G401 (cell line): ENCODE data around the gene CACNA2D4. TPM values are rescaled to one million over a fixed set of nuclear protein-coding genes. Genes with fewer than 3 reads are reported as not detected.

Experiments used
- DNase-seq: peaks from one replicate; pipeline ENCODE4 v3.0.0-alpha.2; 2015; ENCODE audit warnings: low spot score
- in situ Hi-C: cut with HindIII; loops from 2 replicates; pipeline ENCODE4 v1.10.0; 2016; ENCODE audit warnings: low sequenced_read_pairs, mixed read lengths
- total RNA-seq: library from RNA; depleted of rRNA; stranded (reverse); fragments of >200 nt; shearing (Covaris generic); gene quantifications from 2 replicates; pipeline ENCODE4 v1.2.3, GENCODE V29; 2014

Gene CACNA2D4
- total RNA-seq, 1 experiment from 2014 or later, result not detected

DNA sequence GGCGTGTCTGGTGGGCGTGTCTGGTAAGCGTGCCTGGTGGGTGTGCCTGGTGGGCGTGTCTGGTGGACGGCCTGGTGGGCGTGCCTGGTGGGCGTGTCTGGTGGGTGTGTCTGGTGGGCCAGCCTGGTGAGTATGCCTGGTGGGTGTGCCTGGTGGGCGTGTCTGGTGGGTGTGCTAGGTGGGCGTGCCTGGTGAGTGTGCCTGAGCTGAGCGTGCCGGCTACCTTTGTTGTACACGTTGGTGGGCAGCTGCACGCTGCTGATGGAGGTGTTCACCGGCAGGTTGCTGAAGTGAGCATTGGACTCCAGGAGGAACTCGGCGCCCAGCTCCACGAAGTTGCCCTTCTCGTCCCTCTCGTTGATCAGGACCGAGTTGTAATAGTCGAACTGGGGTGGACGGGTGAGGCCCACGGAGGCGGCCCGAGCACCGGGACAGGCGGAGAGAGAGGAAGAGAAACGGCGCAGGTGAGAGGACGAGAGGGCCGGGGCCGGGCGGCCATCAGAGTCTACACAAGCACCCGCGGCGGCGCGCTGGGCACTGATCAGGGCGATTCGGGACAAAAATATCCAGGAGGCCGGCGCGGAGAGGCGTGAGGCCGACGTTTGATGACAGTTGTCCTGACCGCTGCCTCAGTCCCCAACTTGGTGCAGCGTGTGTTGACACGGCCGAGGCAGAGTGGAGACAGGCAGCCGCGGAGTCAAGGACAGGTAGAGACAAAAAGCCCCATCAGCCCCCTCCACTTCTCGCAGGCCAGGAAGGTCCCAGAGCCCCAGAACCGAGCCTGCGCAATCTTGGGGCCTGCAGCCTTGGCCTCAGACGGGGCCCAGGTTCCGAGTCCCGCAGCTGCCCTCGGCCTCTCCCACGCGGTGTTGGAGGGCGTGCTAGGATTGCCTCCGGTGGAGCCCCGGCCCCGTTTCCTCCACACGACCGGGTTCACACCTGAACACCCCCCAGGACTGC, 10.5 kb downstream of the CACNA2D4 start:
- in situ Hi-C loops, result no loop called here

DNA sequence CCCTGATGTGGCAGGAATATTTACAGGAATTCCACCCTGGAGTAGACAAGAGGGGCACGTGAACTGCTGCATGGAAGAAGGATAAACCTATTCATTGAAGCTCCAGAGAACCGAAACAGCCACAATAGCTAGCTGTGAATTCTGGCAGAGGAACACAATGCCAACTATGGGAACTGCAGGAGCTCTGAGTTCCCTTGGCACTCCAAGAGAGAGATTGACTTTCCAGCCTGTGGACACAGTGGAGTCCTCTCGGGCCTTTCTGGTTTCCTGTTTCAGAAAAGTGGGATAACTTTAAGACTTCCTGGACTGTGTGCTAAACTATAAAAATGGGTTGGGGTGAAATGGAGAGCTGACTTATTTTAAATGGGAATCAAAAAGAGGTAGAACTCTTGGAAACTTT, 11.9 kb downstream of the CACNA2D4 start:
- no peak for DNase-seq
- in situ Hi-C loops, result no loop called here

More for the DNA sequence above, 10.5 kb downstream of the CACNA2D4 start:
- no peak for DNase-seq

DNA sequence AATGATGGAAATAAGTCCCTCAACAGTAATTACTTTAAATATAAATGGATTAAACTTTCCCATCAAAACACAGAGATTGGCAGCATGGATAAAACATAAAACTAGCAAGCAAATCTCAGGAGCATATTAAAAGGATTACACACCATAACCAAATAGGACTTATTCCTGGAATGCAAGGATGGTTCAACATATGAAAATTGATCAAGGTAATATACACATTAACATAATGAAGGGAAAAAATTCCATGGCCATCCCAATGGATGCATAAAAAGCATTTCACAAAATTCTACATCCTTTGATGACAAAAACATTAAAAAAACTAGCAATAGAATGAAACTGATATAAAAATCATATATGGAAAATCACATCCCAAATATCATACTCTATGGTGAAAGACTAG, 13.6 kb downstream of the CACNA2D4 start:
- no peak for DNase-seq
- in situ Hi-C loops, result no loop called here

DNA sequence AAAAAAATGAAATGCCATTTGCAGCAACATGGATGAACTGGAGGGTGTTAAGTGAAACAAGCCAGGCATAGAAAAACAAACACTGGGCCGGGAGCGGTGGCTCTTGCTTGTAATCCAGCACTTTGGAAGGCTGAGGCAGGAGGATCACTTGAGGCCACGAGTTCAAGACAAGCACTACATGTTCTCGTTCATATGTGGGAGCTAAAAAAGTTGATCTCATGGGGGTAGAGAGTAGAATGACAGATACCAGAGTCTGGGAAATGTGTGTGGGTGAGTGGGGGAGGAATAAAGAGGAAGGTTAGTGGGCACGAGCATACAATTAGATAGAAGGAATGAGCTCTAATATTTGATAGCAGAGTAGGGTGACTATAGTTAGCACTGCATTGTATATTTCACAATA, 21.5 kb downstream of the CACNA2D4 start:
- no peak for DNase-seq
- in situ Hi-C loops, result no loop called here

DNA sequence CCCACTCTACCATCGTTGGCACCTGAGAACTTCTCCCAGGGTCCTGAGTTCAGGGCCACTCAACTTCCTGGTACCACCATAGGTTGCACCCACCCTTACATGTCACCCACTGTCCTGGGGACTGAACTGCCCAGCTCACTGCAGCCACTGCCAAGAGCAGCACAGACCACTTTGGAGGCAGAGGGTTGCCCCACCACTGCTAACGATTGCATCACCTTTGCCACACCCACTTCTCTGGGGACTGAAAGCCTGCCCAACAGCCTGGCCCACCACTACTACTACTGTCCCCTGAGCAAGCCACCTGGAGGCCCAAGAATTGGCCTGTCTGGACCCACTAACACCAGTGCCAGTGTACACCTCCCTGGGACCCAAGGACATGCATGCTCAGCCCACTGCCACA, 27.6 kb downstream of the CACNA2D4 start:
- in situ Hi-C loops, result no loop called here
- DNase-seq, result no peak

DNA sequence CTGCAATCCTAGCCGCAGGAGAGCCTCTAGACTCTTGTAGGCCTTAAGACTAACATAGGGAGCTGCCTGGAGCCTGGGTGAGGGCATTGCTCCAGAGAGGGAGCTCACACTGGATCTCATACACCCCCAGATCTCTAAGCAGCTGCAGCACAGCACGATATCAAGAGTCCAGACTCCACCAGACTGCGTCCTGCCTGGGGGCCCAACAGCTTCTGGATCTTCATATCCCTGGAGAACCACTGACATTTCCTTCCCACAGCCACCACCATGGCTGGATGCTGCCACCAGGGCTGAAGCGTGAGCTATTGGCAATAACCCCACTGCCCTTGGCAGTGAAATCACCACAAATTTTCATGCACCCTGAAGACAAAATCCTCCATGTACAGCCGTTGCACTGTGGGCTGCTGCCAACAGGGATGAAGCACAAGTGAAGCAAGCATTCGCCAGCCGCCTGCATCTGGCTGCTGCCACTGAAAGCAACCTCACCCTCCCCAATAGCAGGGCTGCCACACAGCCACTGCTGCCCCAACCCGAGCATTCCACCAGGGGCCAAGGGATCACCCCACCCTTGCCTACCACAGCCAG, 28.2 kb downstream of the CACNA2D4 start:
- in situ Hi-C loops, result no loop called here
- no peak for DNase-seq

DNA sequence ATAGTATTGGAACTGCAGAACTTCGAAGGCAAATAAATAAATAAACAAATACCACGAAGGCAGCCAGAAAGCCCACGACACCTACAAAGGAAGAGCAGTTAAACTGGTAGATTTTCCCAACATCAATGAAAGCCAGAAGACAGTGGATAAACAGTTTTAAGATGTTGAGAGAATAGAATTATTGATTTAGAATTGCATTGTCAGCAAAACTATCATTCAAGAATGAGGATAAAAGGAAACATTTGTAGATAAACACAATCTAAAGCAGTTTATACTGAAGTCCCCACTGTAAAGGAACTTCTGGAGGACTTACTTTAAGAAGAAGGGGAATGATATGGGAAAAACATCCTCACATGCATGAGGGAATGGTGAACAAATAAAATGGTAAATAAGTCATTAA, 29.5 kb downstream of the CACNA2D4 start:
- in situ Hi-C loops, result no loop called here
- DNase-seq, result no peak

DNA sequence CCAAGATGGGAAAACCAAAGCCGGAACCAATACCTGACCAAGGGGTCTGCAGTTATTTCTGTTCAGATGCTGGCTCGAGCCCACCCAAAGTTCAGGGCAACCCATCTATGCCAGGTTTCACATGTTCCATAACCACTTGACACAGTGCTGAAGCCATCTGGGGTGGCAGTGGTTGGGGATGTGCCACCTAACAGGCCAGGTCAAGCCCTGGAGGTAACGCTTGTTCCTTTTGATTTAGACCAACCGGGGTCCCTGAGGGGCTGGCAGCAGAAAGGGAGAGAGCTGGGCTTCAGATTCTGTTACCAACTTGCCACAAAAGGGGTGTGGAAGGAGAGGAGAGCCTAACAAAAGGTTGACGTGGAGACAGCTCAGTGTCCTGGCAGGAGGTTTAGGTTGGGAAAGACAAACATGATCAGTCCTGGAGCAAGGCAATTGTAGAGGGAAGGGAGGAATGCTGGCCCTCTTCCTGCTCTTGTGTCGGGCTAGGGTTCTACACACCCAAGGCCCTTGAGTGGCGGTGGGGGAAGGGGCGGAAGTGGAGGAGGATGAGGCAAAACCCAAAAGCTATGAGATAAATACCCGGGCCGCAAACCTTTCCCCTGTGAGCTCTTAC, 31.9 kb downstream of the CACNA2D4 start:
- in situ Hi-C loops, result no loop called here
- no peak for DNase-seq

DNA sequence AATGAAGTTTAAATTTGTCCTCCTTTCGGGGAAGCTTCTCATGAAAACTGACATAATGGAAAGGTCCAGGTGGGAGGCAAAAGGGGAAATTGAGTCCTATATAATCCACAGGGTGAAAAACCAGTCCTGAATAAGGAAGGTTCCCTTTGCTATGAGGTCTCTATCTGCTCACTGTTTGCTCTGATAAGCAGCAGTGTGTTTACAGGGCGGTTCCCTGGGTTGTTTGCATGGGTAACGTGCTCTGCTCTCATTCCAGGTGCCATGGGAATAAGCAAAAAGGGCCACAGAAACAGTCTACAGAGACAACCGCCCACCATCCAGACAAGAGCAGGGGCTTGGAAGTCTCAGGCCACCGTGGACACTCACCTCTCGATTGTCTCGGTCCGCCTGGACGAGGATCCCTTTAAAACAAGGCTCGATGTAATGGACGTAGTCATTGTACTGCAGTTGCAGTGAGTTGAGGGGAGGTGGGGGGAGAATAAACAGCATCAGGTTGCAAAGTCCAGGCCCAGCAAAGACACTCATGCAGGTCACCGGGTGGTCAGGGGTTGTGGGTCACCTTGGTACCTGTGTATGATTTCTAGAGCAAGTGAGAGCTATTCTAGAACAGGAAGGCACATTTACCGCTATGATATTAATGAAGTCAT, 32.7 kb downstream of the CACNA2D4 start:
- in situ Hi-C loops, result no loop called here
- no peak for DNase-seq

DNA sequence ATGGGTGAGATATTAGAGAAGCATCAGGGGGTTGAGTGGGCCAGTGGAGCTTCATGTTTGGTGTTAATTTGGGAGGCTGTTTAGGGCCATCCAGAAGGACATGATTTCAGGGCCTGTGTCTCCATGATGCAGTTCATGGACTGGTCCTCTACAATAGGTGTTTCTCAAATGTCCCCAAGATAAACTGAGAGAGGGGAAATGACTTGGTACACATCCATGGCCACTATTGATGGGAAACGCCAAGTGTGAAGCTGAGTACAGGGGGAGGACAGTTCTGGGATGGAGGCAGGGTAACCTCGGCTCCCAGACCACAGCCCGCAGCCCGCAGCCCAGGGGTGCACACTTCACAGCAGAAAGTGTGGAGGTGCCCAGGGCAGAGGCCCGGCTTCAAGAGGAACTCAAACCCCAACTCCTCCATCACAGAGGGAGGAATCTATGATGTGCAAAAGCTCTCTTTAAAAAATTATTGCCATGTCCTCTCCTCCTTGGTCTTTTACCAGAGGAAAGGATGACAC, 33.3 kb downstream of the CACNA2D4 start:
- DNase-seq, result no peak
- in situ Hi-C loops, result no loop called here

DNA sequence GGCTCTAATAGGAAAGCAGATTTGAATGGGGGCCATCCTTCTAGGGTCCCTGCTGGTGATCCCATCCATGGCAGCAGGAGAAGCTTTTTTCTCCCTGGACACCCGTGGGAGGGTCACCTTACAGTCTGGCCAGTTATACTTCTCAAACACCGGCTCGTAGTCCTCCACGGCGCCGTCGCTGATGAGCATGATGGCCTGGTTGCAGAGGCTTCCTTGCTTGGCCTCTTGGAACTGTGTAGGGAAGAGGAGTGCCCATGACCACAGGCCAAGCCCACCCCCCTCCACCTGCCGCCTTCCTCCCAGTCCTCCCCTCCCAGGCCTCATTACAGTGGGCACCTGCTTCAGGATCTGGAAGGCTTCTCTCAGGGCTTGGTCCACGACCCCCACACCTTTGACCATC, 33.8 kb downstream of the CACNA2D4 start:
- no peak for DNase-seq
- in situ Hi-C loops, result no loop called here

DNA sequence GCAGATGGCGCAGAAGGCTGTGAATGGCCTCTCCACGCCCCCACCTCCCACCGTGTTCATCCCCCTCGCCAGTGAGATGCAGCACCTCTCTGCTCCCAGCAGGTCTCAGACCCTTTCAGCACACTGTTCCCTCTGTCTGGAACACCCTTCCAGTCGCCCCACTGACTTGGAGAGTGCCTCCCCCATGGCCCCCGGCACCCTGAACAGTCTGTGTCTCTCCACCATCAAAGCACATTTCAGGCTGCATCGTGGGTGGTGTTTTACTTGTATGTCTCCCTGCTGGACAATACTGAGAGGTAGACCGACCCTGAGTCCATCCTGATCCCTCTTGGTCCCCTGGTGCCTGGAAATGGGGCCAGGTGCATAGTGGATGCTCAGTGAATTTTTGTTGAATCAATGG, 34.9 kb downstream of the CACNA2D4 start:
- in situ Hi-C loops, result no loop called here
- DNase-seq, result no peak

DNA sequence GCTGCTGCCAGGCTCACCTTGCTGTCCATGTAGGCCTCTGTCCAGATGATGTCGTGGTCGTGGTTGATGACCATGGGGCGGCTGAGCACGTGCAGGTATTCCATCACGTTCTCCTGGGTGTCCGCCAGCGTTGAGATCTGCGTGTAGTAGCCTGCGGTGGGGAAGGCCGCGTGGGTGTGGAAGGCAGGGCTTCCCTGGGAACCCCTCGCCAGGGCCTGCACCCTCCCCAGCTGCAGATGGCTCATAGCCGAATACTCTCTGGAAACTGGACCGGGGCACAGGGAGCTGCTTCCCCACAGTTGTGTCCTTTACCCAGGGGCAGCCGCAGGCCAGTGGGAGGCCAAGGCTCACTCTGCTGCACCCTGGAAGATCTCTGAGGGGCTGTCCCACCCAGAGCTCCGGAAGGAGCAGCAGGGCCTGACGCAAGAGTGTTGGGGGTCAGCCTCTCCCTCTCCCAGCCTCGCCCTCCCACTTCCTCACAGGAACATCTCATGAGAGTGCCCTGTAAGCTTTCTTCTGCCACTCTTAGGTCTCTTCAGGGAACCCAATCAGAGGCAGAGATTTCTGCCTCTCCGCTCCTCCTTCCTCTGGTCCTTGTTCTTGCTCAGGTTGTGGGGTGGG, 35.5 kb downstream of the CACNA2D4 start:
- in situ Hi-C loops, result no loop called here
- no peak for DNase-seq

DNA sequence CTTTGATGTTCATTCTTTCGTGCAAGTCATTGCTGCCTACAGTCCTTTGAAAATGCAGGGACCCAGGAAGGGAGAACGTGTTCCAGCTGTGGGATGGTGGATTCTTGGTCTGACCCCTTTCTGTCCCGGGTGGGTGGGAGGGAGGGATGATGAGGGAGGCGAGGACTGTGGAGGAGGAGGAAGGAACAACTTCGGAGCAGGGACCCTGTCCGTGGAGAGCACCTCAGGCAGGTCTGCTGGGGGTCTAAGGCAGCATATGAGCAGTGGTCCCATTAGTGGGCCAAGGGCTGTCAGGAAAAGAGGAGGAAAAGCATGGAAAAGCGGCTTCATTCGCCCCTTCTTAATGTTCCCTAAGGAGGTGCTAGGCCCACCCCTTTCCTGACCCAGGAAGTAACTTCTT, 36.0 kb downstream of the CACNA2D4 start:
- in situ Hi-C loops, result no loop called here
- DNase-seq, result no peak

DNA sequence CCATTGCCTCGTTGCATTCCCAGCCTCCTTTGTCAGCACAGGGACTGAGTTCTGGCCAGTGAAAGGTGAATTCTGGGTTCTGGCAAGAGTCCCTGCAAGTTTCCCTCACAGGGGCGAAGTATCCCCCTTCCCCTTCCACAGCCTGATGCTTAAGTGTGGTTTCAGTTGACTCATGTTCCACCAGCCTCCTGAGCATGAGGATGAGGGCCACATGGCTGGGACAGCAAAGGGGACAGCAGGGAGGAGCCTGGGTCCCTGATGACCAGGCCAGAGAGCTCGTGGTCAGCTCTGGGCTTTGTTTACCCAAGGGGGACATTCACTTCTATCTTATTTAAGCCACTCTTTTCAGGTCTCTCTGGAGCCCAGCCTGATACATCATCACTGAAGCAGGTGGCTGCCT, 36.5 kb downstream of the CACNA2D4 start:
- in situ Hi-C loops, result no loop called here
- DNase-seq, result no peak

DNA sequence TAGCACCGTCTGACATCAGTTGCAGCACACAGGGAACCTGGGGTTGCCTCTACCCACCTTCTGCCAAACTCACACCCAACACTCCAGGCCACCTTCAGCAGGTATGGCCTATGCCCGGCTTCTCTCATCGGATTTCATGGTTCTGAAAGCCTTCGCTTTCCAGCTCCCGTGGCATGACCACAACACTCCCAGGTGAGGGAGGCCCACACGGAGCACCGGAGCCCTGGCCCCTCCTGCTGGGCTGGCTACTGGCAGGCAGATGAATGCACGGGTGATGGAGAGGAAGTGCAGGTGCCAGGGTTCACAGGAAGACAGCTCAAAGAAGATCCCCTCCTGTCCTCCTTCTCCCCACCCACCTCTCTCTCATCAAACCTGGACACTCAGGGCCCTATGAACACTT, 37.2 kb downstream of the CACNA2D4 start:
- no peak for DNase-seq
- in situ Hi-C loops, result no loop called here

DNA sequence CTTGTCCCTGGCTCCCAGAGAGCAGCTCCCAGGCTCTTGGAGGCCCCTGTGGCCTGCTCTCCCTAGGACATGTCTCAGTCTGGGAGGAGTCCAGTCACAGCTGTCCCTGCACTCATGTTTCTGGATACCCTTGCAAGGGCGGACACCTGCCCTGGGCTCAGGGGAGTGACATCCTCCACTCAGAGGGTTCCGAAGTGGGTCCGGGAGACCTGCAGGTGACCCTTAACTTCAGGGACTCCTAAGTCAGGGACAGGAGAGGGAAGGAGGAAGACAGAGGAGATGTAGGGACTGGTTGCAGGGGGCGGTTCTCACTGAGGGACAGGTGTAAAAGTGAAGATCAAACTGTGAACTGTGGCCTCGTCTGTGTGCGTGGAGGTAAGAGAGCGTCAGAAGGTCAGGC, 37.6 kb downstream of the CACNA2D4 start:
- no peak for DNase-seq
- in situ Hi-C loops, result no loop called here

DNA sequence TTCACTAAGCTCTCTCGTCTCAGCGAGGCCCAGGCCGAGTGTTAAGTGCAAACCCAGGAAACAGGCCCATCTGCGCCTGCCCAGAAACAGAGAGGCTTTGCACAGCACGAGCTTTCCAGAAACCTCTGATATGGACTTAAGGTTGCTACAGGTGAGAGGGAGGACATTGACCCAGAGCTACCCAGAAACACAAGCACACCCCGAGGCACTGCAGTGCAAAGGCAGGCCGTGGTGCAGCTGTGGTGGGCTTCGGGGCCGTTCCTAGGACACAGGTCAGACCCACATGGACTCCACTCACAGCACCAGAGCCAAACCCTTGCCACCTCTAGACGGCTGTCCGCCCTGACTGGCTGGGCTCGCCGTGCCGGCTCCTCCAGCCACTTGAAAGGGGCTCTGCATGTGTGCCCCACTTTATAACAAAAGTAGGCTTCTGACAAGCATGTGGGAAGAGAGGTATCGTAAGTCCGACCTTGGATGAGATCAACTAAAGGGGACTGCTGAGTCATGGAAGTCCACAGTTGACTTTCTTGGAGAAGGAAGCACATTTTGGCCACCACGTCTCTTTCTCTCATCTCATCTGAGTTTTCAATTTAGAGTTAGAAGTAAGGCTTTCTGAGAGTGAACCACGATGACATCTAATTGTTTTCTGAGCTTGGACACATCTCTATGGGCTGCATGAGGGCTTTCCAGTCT, 38.2 kb downstream of the CACNA2D4 start:
- no peak for DNase-seq

DNA sequence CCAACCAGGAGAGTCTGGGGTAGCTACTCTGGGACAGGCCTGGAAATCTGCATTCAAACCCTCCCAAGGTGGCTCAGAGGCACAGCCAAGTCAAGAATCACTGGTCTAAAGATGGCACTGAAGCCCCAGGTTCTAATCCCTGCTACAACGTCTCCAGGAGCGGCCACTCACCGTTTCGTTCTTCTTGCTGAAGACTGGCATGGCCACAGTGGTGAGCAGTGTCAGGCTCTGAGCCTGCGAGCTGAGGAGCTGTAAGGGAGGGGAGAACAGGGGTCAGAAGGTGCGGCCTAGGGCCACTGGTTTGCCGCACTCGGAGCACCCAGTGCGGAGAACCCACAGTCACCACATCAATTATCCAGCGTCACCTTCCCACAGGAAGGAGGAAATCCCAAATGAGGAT, 38.8 kb downstream of the CACNA2D4 start:
- in situ Hi-C loops, result no loop called here
- no peak for DNase-seq

More for the DNA sequence above, 38.2 kb downstream of the CACNA2D4 start:
- in situ Hi-C loops, result no loop called here
